Measurements from ENCODE around the gene CHRDL2.

Gene CHRDL2

DNA sequence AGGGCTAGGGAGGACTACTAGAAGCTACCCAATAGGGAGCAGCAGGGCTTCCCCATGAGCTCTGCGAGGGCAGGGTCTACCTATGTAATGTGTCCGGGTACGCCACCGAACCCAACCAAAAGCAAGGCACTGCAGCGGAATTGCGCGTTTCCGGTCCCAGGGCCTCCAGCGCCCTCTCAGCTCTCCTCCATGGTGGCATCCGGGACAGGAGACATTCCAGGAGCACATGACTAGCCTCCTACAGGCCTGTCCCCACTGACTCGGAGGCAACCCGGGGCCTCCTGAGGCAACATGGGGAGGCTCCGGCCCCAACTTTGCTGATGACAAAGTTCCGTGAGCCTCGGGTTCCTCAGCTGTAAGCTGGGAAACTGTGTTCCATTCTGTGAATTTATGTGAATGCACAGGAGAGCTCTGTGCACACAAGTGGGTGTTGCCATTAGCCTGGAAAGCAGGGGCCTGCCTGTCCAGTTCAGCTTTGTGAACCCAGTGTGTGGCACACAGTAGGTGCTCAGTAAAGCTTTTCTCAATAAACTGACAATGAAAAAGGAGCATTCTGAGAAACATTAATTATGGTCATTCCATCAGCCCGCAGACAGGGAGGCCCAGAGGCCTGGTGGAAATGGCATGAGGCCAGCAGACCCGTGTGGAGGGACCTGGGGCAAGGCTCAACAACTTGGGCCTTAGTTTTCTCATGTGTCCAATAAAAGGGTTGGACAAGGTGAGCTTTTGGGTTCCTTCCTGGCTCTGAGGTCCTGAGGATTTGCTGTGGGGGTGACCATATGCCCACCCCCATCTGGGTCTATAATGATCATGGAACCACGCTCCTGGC is 50.3 kb downstream of the CHRDL2 start:
- Histone ChIP-seq H3K4me2 (ENCODE audit: low read depth, low read length, poor library complexity, severe bottlenecking) (no peak overlapping the region), H3K4me3 (ENCODE audit: insufficient read depth, low read length, poor library complexity, severe bottlenecking) (no peak overlapping the region), H3K9me3 (ENCODE audit: insufficient read depth, low read length) (no peaks in the 10 kb centered on the region), H3K79me2 (ENCODE audit: insufficient read depth, low read length) (no peaks in the 10 kb centered on the region), H2AFZ (ENCODE audit: low read depth, low read length, severe bottlenecking) (no peak overlapping the region), H3K9me2 (replicated peaks; ENCODE audit: insufficient read depth, low read length) (no peaks in the 10 kb centered on the region), H3K27me3 (ENCODE audit: low read length) (no peaks in the 10 kb centered on the region), H3K9ac (ENCODE audit: low read length) (no peak overlapping the region), H3K36me3 (ENCODE audit: low read length) (no peaks in the 10 kb centered on the region), H4K20me1 (ENCODE audit: low read depth, low read length) (no peaks in the 10 kb centered on the region), H3F3A (ENCODE audit: insufficient read depth) (no peaks in the 10 kb centered on the region), H3K27ac (ENCODE audit: low read depth, low read length) (no peak overlapping the region)
- no peak for TF ChIP-seq EZH2phosphoT487 (conservative IDR thresholded peaks at IDR 0.05; ENCODE audit: low read length)
- TF ChIP-seq, protein P1, sequence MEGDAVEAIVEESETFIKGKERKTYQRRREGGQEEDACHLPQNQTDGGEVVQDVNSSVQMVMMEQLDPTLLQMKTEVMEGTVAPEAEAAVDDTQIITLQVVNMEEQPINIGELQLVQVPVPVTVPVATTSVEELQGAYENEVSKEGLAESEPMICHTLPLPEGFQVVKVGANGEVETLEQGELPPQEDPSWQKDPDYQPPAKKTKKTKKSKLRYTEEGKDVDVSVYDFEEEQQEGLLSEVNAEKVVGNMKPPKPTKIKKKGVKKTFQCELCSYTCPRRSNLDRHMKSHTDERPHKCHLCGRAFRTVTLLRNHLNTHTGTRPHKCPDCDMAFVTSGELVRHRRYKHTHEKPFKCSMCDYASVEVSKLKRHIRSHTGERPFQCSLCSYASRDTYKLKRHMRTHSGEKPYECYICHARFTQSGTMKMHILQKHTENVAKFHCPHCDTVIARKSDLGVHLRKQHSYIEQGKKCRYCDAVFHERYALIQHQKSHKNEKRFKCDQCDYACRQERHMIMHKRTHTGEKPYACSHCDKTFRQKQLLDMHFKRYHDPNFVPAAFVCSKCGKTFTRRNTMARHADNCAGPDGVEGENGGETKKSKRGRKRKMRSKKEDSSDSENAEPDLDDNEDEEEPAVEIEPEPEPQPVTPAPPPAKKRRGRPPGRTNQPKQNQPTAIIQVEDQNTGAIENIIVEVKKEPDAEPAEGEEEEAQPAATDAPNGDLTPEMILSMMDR (IDR thresholded peaks at IDR 0.05; ENCODE audit: insufficient read depth, low read length, poor library complexity, severe bottlenecking): no peak

DNA sequence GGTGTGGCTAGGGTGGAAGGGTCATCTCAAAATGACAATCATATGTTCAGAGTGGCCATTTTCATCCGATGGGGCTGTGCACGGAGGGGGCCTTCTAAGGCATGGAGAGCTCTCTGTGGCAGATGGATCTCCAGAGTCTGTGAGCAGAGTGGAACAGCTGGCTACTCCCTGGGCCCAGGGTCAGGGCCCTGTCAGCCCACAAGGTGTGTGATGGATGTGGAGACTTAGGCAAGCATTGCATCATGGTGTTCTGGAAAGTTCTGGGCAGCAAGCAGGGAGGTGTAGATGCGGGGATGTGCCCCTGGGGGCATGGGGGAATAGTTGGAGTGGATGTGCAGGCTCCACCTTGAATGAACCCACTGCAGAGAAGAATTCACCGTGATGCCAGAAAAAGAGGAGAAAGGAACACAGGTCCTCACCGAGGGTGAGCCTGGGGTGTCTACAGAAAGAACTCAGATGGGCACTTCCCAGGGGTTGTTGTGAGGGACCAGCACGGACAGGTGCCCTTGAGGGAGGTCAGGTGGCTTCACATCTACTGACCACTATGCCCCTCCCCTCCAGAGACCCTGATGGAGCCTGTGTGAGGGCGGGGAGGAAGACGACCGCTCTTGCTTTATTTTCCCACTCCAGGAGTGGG is 51.1 kb downstream of the CHRDL2 start:
- Histone ChIP-seq H3K79me2 (ENCODE audit: insufficient read depth, low read length) (no peaks in the 10 kb centered on the region), H3K4me2 (ENCODE audit: low read depth, low read length, poor library complexity, severe bottlenecking) (no peak overlapping the region), H3K27ac (ENCODE audit: low read depth, low read length) (no peak overlapping the region), H3K27me3 (ENCODE audit: low read length) (no peaks in the 10 kb centered on the region), H3K9me3 (ENCODE audit: insufficient read depth, low read length) (no peaks in the 10 kb centered on the region), H3K9me2 (replicated peaks; ENCODE audit: insufficient read depth, low read length) (no peaks in the 10 kb centered on the region), H2AFZ (ENCODE audit: low read depth, low read length, severe bottlenecking) (no peak overlapping the region), H3K4me3 (ENCODE audit: insufficient read depth, low read length, poor library complexity, severe bottlenecking) (no peak overlapping the region), H3K36me3 (ENCODE audit: low read length) (no peaks in the 10 kb centered on the region), H3K9ac (ENCODE audit: low read length) (no peak overlapping the region), H3F3A (ENCODE audit: insufficient read depth) (no peaks in the 10 kb centered on the region), H4K20me1 (ENCODE audit: low read depth, low read length) (no peaks in the 10 kb centered on the region)
- TF ChIP-seq, protein P1 (IDR thresholded peaks at IDR 0.05; ENCODE audit: insufficient read depth, low read length, poor library complexity, severe bottlenecking): no peak
- no peak for TF ChIP-seq EZH2phosphoT487 (conservative IDR thresholded peaks at IDR 0.05; ENCODE audit: low read length)

DNA sequence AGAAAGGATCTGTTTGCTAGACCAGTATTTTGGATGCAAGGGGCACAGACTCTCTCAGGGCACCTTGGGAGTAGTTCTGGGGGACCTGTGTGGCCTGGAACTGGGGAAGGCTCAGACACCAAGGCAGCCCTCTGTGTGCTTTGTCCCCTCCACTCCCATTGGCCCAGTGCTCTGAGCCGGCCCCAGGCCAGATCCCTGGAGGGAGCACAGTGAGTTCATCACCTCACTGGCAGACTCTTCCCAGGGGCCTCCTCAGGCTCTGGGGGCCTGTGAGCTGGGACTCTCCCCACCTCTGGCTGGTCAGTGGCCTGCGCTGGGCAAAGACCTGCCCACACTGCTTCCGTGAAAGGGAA is 51.7 kb downstream of the CHRDL2 start:
- Histone ChIP-seq H3F3A (ENCODE audit: insufficient read depth) (no peaks in the 10 kb centered on the region), H3K9me2 (replicated peaks; ENCODE audit: insufficient read depth, low read length) (no peaks in the 10 kb centered on the region), H3K79me2 (ENCODE audit: insufficient read depth, low read length) (no peaks in the 10 kb centered on the region), H3K9ac (ENCODE audit: low read length) (no peak overlapping the region), H3K4me2 (ENCODE audit: low read depth, low read length, poor library complexity, severe bottlenecking) (no peak overlapping the region), H3K36me3 (ENCODE audit: low read length) (no peaks in the 10 kb centered on the region), H3K27ac (ENCODE audit: low read depth, low read length) (no peak overlapping the region), H3K27me3 (ENCODE audit: low read length) (no peaks in the 10 kb centered on the region), H2AFZ (ENCODE audit: low read depth, low read length, severe bottlenecking) (no peak overlapping the region), H4K20me1 (ENCODE audit: low read depth, low read length) (no peaks in the 10 kb centered on the region), H3K9me3 (ENCODE audit: insufficient read depth, low read length) (no peaks in the 10 kb centered on the region), H3K4me3 (ENCODE audit: insufficient read depth, low read length, poor library complexity, severe bottlenecking) (no peak overlapping the region)
- TF ChIP-seq, protein P1 (IDR thresholded peaks at IDR 0.05; ENCODE audit: insufficient read depth, low read length, poor library complexity, severe bottlenecking): no peak
- no peak for TF ChIP-seq EZH2phosphoT487 (conservative IDR thresholded peaks at IDR 0.05; ENCODE audit: low read length)

Data from SU-DHL-6 (cell line).